Measurements from ENCODE around the gene CBX7.

Gene CBX7

GRCh38 chr22:39083212-39084165, 69.0 kb downstream of the CBX7 start:
- Histone ChIP-seq H3K36me3 (ENCODE audit: control insufficient read depth, insufficient read depth, low read length) (no peaks in the 10 kb centered on the region), H3K27ac (no peak overlapping the region), H3K9me3 (ENCODE audit: control insufficient read depth, low read length) (no peaks in the 10 kb centered on the region), H3K79me2 (no peaks in the 10 kb centered on the region), H3K9ac (no peak overlapping the region), H3K4me3 (ENCODE audit: low read depth, low read length) (no peak overlapping the region), H3K4me1 (no peaks in the 10 kb centered on the region), H3K4me2 (ENCODE audit: low read length) (no peak overlapping the region), H2AFZ (no peak overlapping the region), H3K27me3 (ENCODE audit: control insufficient read depth, insufficient read depth, low read length) (no peaks in the 10 kb centered on the region)
- no peak for TF ChIP-seq CTCF (IDR thresholded peaks at IDR 0.05)

- Histone ChIP-seq H3K4me3 (ENCODE audit: low read depth, low read length) (no peak overlapping the region), H3K27me3 (ENCODE audit: control insufficient read depth, insufficient read depth, low read length) (no peaks in the 10 kb centered on the region), H3K9me3 (ENCODE audit: control insufficient read depth, low read length) (no peaks in the 10 kb centered on the region), H3K4me2 (ENCODE audit: low read length) (no peak overlapping the region), H3K36me3 (ENCODE audit: control insufficient read depth, insufficient read depth, low read length) (no peaks in the 10 kb centered on the region), H3K27ac (no peak overlapping the region), H3K4me1 (no peaks in the 10 kb centered on the region), H3K79me2 (no peaks in the 10 kb centered on the region), H2AFZ (no peak overlapping the region), H3K9ac (no peak overlapping the region)
- no peak for TF ChIP-seq CTCF (IDR thresholded peaks at IDR 0.05)
Measured at GRCh38 chr22:39081598-39081997, 70.9 kb downstream of the CBX7 start.

- Histone ChIP-seq H3K36me3 (ENCODE audit: control insufficient read depth, insufficient read depth, low read length) (no peaks in the 10 kb centered on the region), H2AFZ (no peak overlapping the region), H3K4me3 (ENCODE audit: low read depth, low read length) (no peak overlapping the region), H3K4me1 (no peaks in the 10 kb centered on the region), H3K79me2 (no peaks in the 10 kb centered on the region), H3K27ac (no peak overlapping the region), H3K27me3 (ENCODE audit: control insufficient read depth, insufficient read depth, low read length) (no peaks in the 10 kb centered on the region), H3K4me2 (ENCODE audit: low read length) (no peak overlapping the region), H3K9ac (no peak overlapping the region), H3K9me3 (ENCODE audit: control insufficient read depth, low read length) (no peaks in the 10 kb centered on the region)
- TF ChIP-seq CTCF (IDR thresholded peaks at IDR 0.05) = no peak
Measured at GRCh38 chr22:39081016-39081415, 71.5 kb downstream of the CBX7 start.
